Right lobe of liver (tissue), 4 donors: Measurements from ENCODE around the gene VCX3A.

ENCODE experiments used
- CTCF ChIP-seq, 4 donors: fragments of 200-600 bp in 3 of 4; fragments of 450-650 bp in 1 of 4; IDR thresholded peaks; one replicate each; pipeline versions ENCODE4 v1.5.1 to v1.8.0; 2016 to 2022; ENCODE audit warnings: antibody characterized with exemption in 4 of 4, mild to moderate bottlenecking in 2 of 4
- POLR2A ChIP-seq: fragments of 450-650 bp; IDR thresholded peaks from one replicate; pipeline ENCODE4 v1.6.1; 2017; ENCODE audit warnings: antibody characterized with exemption, mild to moderate bottlenecking
- donor health status: DM: no; HTN: no; CAD: no.
- donor health status: DM: no; HTN: no; CAD: no.
- donor health status: DM: no; HTN: yes; CAD: no.

DNA sequence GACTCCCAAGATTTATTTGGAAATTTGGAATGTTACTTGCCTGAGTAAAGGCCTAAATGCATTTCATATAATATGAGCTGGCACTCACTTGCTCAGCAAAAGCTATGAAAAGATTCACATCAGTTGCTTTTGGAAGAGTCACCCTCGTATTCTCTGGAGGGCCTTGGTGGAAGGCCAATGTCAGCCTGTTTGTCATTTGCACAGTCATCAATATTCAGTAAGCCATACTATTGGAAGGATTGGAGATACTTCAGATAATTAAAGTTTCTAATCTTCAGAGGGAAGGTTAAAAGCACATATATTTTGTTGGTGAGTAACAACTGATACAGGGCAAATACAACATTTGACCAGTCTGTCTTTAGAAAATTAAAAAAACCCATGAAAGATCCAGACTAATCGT lies 36.6 kb downstream of the VCX3A start:
- TF ChIP-seq CTCF (IDR thresholded peaks at IDR 0.05) (no peak), POLR2A (no peak)
